Glutamatergic neuron (in vitro differentiated cells): ENCODE measurements around the gene ARHGAP6. TPM values are rescaled to one million over a fixed set of nuclear protein-coding genes. Genes with fewer than 3 reads are reported as not detected.

ENCODE experiments used
- DNase-seq: peaks from one replicate; pipeline ENCODE4 v3.0.0; 2022
- H3K27ac Mint-ChIP-seq: one replicate; pipeline ENCODE4 v1.8.0; 2020; ENCODE audit warnings: mild to moderate bottlenecking, mixed read lengths, inconsistent platforms; ENCODE audit not compliant: unreplicated experiment
- H3K27me3 Mint-ChIP-seq: one replicate; pipeline ENCODE4 v1.8.0; 2020; ENCODE audit warnings: mild to moderate bottlenecking, moderate library complexity, mixed read lengths, inconsistent platforms; ENCODE audit not compliant: unreplicated experiment
- H3K36me3 Mint-ChIP-seq: one replicate; pipeline ENCODE4 v1.8.0; 2020; ENCODE audit warnings: mild to moderate bottlenecking, mixed read lengths, inconsistent platforms; ENCODE audit not compliant: unreplicated experiment
- H3K4me1 Mint-ChIP-seq: one replicate; pipeline ENCODE4 v1.8.0; 2020; ENCODE audit warnings: mild to moderate bottlenecking, low read depth, mixed read lengths, inconsistent platforms; ENCODE audit not compliant: unreplicated experiment
- H3K4me3 Mint-ChIP-seq: one replicate; pipeline ENCODE4 v1.8.0; 2020; ENCODE audit warnings: mild to moderate bottlenecking, mixed read lengths, inconsistent platforms; ENCODE audit not compliant: unreplicated experiment
- H3K9me3 Mint-ChIP-seq: one replicate; pipeline ENCODE4 v1.8.0; 2020; ENCODE audit warnings: mild to moderate bottlenecking, moderate library complexity, mixed read lengths, inconsistent platforms; ENCODE audit not compliant: unreplicated experiment
- CTCF ChIP-seq: fragments of 200-600 bp; sonication (generic); IDR thresholded peaks from one replicate; pipeline ENCODE4 v1.5.0; 2021; ENCODE audit not compliant: partially characterized antibody, unreplicated experiment
- total RNA-seq: library from RNA; stranded (reverse); fragmentation: NEBNext Ultra II Directional; extraction: Animal tissue kit (Norgen Biotek cat#: 25700); gene quantifications from one replicate; pipeline ENCODE4 v1.2.1, GENCODE V29; 2021; ENCODE audit not compliant: unreplicated experiment

ARHGAP6 gene
- total RNA-seq, 1 donor from 2014 or later, result 3.6 TPM

DNA sequence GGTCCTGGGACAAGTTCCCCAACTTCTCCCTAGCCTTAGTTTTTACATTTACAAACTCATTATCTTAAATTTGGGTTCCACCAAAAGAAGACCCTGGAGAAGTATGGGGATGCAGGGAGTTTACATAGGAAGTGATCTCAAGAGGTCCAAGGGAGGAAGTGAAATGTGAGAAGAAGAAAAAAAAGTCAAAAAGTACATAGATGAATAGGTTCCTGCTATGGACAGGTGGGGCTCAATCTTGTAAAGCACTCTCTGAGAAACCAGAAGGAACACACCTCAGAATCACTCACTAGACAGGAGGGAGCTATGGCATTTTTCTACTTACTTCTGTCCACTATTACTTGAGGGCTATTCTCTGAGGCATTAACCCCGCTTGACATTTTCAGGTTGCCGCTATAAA lies 56.6 kb downstream of the ARHGAP6 start:
- H3K9me3 Mint-ChIP-seq, result no peaks in the 10 kb centered on the region
- no peaks in the 10 kb centered on the region for H3K27me3 Mint-ChIP-seq
- no peaks in the 10 kb centered on the region for H3K36me3 Mint-ChIP-seq
- TF ChIP-seq CTCF, result no peak
- no peaks in the 10 kb centered on the region for H3K4me1 Mint-ChIP-seq
- no peak for DNase-seq
- no peak overlapping the region for H3K4me3 Mint-ChIP-seq
- H3K27ac Mint-ChIP-seq, result no peak overlapping the region

DNA sequence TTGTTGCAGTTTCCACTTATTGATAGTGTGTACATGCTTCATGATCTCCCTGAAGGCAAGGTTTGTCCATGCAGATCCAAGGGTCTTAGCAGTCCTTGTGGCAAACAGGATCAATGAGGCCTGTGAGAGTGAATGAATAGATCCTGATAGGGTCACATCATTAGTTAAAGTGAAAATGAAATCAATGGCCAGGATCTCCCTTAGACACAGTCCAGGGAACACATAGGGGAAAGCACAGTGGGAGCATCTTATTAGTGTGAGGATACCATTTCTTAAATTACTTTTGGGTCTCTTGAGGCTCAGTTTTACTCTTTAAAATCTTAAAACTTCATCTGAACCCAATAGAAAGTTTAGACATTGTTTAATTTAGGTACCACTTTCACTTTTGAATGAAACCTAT lies 59.3 kb downstream of the ARHGAP6 start:
- TF ChIP-seq CTCF, result no peak
- H3K4me1 Mint-ChIP-seq, result no peaks in the 10 kb centered on the region
- H3K4me3 Mint-ChIP-seq, result no peak overlapping the region
- no peaks in the 10 kb centered on the region for H3K27me3 Mint-ChIP-seq
- no peaks in the 10 kb centered on the region for H3K9me3 Mint-ChIP-seq
- no peak overlapping the region for H3K27ac Mint-ChIP-seq
- H3K36me3 Mint-ChIP-seq, result no peaks in the 10 kb centered on the region
- no peak for DNase-seq

- Mint-ChIP-seq H3K27me3 (peaks cover 2% of the 10 kb centered on the region), H3K4me3 (no peak overlapping the region), H3K36me3 (no peaks in the 10 kb centered on the region), H3K4me1 (no peaks in the 10 kb centered on the region), H3K9me3 (no peaks in the 10 kb centered on the region), H3K27ac (no peak overlapping the region)
- DNase-seq, result no peak
- no peak for TF ChIP-seq CTCF
Measured at GRCh38 chrX:11600578-11600977, 65.1 kb downstream of the ARHGAP6 start.

- no peaks in the 10 kb centered on the region for H3K36me3 Mint-ChIP-seq
- no peaks in the 10 kb centered on the region for H3K9me3 Mint-ChIP-seq
- peaks cover 2% of the 10 kb centered on the region for H3K27me3 Mint-ChIP-seq
- no peaks in the 10 kb centered on the region for H3K4me1 Mint-ChIP-seq
- H3K4me3 Mint-ChIP-seq, result no peak overlapping the region
- DNase-seq, result no peak
- no peak overlapping the region for H3K27ac Mint-ChIP-seq
- TF ChIP-seq CTCF, result no peak
Measured at GRCh38 chrX:11597479-11597878, 68.2 kb downstream of the ARHGAP6 start.

DNA sequence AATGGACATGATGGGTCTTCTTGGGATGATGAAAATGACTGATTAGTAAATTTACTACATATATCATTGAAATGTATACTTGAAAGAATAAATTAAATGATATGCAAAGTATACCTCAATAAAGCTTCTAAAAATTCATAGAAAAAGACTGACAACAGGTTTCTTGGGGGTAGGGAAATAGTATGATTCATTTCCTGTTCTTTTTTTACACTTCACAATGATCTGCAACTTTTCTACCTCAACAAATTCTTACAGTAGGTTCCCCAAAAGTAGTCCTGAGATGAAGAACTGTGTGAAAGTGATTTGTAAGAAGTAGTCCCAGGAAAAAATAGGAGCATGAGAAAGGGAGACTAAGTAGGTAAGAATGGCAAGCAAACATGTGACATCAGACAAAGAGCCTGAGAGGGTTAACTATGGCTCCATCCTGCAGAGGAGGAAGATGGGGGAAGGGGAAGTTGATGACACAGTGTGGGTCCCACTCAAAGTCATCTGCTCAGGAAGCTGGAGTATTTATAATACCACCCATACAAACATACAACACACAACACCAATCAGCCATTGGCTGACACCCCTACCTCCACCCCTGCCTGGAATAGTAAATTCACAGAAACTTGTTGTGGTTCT lies 73.9 kb downstream of the ARHGAP6 start:
- no peaks in the 10 kb centered on the region for H3K4me1 Mint-ChIP-seq
- TF ChIP-seq CTCF, result no peak
- H3K27me3 Mint-ChIP-seq, result peaks cover 2% of the 10 kb centered on the region
- no peak overlapping the region for H3K4me3 Mint-ChIP-seq
- H3K36me3 Mint-ChIP-seq, result no peaks in the 10 kb centered on the region
- no peak overlapping the region for H3K27ac Mint-ChIP-seq
- H3K9me3 Mint-ChIP-seq, result no peaks in the 10 kb centered on the region
- DNase-seq, result no peak
